HG03025 (cell line): ENCODE results near the gene LRRC14B.
"Not testable (repeated sequence)": the region's sequence is repeated elsewhere in the genome, so short reads cannot be mapped to it uniquely, and the experiment has no call there.

Source experiments
- ATAC-seq: cut with Tn5 transposase; IDR thresholded peaks from one replicate; pipeline ENCODE4 v1.9.1; 2021; ENCODE audit warnings: mild to moderate bottlenecking, moderate library complexity; ENCODE audit not compliant: unreplicated experiment, low FRiP score

LRRC14B gene

GRCh38 chr5:189486-189885, 1.8 kb upstream of the LRRC14B start:
- no peak for ATAC-seq

- no peak for ATAC-seq
Measured at GRCh38 chr5:189976-190365, 1.3 kb upstream of the LRRC14B start.

DNA sequence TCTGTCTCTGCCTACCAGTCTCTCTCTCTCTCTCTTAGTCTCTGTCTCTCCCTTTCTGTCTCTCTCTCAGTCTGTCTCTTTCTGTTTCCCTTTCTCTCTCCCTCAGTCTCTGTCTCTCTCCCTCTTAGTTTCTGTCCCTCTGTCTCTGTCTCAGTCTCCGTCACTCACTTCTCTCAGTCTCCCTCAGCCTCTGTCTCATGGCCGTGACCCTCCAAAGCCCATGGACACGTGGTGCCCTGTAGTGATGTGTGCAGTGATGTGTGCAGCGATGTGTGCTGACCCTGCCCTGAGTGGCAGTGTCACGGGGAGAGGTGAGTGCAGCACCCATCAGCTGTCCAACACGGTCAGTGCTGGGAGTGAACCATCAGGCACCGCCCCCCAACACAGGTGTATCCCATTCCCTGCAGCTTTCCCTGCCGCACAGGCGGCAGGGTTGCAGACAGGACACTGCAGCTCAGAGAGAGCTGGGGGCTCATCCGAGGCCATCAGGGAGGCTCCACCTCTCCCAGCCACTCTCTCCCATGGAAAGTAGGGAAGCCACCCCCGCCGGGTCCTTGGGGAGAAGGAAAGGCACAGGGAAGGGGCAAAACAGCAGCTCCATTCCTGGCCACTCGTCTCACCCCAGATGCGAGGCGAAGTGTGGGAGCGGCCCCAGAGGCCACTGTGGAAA, 794 bp upstream of the LRRC14B start:
- ATAC-seq, result peak; percentile 41

GRCh38 chr5:191949-192690, 825 bp downstream of the LRRC14B start:
- ATAC-seq, result no peak

- no peak for ATAC-seq
Measured at GRCh38 chr5:192691-192969, 1.3 kb downstream of the LRRC14B start.

- no peak for ATAC-seq
Measured at GRCh38 chr5:192970-193831, 1.9 kb downstream of the LRRC14B start.

DNA sequence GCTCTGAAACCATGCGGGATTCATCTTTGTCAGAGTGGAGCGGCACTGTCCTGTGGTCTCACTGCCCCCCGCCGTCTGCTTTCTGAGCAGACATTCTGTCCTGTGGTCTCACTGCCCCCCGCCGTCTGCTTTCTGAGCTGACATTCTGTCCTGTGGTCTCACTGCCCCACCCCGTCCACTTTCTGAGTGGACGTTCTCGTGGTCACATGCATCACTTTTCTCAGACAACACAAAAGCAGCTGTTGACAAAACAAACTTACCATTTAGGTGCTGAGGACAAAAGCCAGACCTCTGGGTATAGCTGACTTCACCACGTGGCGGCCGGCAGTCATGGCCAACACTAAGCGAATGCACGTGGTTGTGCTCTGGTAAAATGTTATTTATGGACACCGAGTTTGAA, 2.8 kb downstream of the LRRC14B start:
- no peak for ATAC-seq

DNA sequence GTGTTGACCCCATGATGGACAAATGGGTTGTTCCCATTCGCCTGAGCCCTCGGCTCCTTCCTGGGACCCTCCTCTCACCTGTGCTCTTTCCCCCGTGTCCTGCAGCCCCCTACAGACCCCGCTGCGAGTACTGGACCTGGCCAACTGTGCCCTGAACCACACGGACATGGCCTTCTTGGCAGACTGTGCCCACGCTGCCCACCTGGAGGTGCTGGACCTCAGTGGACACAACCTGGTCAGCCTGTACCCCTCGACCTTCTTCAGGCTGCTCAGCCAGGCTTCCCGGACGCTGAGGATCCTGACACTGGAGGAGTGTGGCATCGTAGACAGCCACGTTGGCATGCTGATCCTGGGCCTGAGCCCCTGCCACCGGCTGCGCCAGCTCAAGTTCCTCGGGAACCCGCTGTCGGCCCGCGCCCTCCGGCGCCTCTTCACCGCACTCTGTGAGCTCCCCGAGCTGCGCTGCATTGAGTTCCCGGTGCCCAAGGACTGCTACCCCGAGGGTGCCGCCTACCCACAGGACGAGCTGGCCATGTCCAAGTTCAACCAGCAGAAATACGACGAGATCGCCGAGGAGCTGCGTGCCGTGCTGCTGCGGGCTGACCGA, 3.4 kb downstream of the LRRC14B start:
- no peak for ATAC-seq

GRCh38 chr5:195401-196160, 4.3 kb downstream of the LRRC14B start:
- ATAC-seq, result no peak

GRCh38 chr5:196350-196749, 5.1 kb downstream of the LRRC14B start:
- ATAC-seq, result no peak

GRCh38 chr5:197031-197430, 5.7 kb downstream of the LRRC14B start:
- not testable (repeated sequence) for ATAC-seq

GRCh38 chr5:197892-198489, 6.7 kb downstream of the LRRC14B start:
- ATAC-seq, result no peak

- no peak for ATAC-seq
Measured at GRCh38 chr5:198516-199196, 7.4 kb downstream of the LRRC14B start.

DNA sequence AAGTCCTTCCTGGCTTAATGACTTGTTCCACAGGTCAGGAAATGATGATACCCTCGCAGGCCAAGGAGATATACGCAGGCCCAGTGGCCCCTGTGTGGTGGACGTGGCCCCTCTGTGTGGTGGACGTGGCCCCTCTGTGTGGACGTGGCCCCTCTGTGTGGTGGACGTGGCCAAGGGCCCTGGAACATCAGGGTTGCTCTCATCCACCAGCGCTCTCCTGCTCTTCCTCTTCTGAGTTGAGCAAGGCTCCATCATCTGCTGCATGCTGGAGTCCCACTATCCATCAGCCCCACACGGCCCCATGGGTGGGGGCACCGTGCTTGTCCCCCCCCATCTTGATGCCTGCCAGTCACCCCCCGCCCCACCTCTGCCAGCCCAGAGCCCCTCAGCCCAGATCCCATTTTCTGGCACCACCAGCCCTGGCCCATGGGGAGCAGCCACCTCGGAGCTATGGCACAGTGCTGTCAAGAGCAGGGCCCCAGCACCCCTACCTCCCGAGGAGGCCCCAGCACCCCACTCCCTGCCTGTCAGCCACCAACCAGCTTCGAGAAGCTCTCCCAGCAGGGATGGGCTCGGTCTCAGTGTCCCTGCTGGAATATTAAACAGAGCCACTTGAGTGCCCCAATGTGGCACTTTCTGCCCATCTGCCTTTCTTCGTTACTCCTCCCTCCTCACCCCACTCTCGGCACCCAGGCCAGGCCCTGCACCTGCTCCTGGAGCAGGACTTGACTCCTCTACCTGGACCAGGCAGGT, 8.1 kb downstream of the LRRC14B start:
- ATAC-seq, result no peak

- ATAC-seq, result no peak
Measured at GRCh38 chr5:199950-200645, 8.8 kb downstream of the LRRC14B start.

- ATAC-seq, result no peak
Measured at GRCh38 chr5:200985-201384, 9.7 kb downstream of the LRRC14B start.

- no peak for ATAC-seq
Measured at GRCh38 chr5:201672-202071, 10.4 kb downstream of the LRRC14B start.

- ATAC-seq, result no peak
Measured at GRCh38 chr5:203246-203930, 12.1 kb downstream of the LRRC14B start.
